ENCODE measurements around the gene H2AZ1.
"Not testable (repeated sequence)": the region's sequence is repeated elsewhere in the genome, so short reads cannot be mapped to it uniquely, and the experiment has no call there.

The H2AZ1 gene

DNA sequence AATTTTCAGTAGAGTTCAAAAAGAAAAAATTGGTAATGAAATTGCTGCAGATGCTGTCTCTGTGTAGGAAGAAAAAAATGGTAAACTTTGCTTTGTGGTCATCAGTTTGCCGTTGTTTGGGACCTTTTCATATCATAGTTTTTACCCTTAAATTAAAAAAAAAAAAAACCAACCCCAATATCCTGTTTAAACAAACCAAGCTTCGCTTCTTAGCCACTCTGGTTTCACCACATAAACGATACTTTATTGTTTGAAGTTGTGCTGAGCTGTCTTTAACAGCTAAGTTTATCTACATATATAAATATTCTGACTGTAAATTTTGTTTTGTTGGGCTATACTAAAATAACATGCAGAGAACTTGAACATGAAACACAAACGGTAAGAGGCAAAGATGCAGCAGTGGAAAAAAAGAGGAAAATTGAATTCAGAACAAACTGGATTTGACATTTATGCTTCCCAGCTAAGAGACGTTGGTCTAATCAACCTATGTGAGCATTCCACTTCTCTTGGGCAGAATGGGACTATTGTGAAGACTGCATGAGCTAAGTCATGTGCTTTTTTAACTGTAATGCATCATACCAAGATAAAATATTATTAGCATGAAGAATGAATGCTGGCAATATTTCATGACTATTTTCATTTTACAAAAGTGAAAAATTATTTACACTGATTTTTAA is 15.7 kb upstream of the H2AZ1 start:
- H3K4me3 ChIP-seq (ENCODE audit: low read depth in 1 of 2, low read length in 1 of 2) = no peak overlapping the region
- peaks cover 24% of the 10 kb centered on the region for H3K27me3 ChIP-seq
- H3K27ac ChIP-seq = no peak overlapping the region
- peaks cover 0 to 7% of the 10 kb centered on the region in 2 experiments for H3K4me1 ChIP-seq (ENCODE audit: control insufficient read depth in 1 of 2, insufficient read depth in 1 of 2, low read depth in 1 of 2, low read length in 1 of 2)
- no peaks in the 10 kb centered on the region for H3K36me3 ChIP-seq
- no peaks in the 10 kb centered on the region for H3K9me3 ChIP-seq
- no peak for TF ChIP-seq CTCF (IDR thresholded peaks at IDR 0.05)

- peaks cover 24% of the 10 kb centered on the region for H3K27me3 ChIP-seq
- no peaks in the 10 kb centered on the region for H3K36me3 ChIP-seq
- no peaks in the 10 kb centered on the region for H3K9me3 ChIP-seq
- H3K4me1 ChIP-seq (ENCODE audit: control insufficient read depth in 1 of 2, insufficient read depth in 1 of 2, low read depth in 1 of 2, low read length in 1 of 2) = peaks cover 0 to 7% of the 10 kb centered on the region in 2 experiments
- no peak overlapping the region for H3K4me3 ChIP-seq (ENCODE audit: low read depth in 1 of 2, low read length in 1 of 2)
- no peak overlapping the region for H3K27ac ChIP-seq
- TF ChIP-seq CTCF (IDR thresholded peaks at IDR 0.05) = no peak
These were observed 15.1 kb upstream of the H2AZ1 start for GRCh38 chr4:99965173-99965572.

DNA sequence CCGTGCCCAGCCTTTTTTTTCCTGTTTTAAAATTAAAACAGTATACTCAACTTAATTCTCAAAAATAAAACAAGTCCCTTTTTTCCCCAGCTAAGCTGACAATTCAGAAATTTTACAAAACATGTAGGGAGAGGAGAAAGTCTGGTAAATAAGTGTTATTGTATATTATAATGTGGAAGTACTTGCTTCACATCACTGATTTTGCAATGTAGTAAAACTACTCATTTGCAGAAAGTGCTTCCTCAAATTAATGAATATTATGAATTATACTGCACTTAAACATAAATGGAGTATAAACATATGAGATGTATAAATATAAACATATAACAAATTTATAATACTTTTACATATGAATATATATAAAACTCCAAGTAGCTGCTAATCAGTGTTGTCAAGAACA is 11.6 kb upstream of the H2AZ1 start:
- H3K36me3 ChIP-seq = no peaks in the 10 kb centered on the region
- H3K4me1 ChIP-seq (ENCODE audit: control insufficient read depth in 1 of 2, insufficient read depth in 1 of 2, low read depth in 1 of 2, low read length in 1 of 2) = peaks cover 0 to 7% of the 10 kb centered on the region in 2 experiments
- peaks cover 16% of the 10 kb centered on the region for H3K27me3 ChIP-seq
- peak overlapping the region; percentile 20 for H3K27ac ChIP-seq
- H3K4me3 ChIP-seq (ENCODE audit: low read depth in 1 of 2, low read length in 1 of 2) = no peak overlapping the region
- TF ChIP-seq CTCF (IDR thresholded peaks at IDR 0.05) = no peak
- no peaks in the 10 kb centered on the region for H3K9me3 ChIP-seq

DNA sequence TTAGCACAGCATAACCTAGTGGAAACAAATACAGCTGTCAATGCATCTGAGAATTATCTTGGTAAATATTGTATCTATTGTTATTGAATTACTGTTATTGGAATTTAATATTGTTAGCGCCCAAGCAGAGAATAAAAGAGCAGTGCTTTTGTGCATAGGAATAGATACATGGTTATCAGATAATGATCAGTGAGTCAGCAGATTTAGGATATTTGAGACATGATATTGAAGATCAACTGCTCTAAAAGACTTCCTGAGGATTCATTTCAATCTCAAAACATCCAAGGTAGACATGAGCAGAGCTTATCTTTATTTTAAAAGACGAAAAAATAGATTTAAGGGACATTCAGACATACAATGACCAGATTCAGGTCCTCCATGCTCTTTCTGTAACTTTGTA is 10.6 kb upstream of the H2AZ1 start:
- H3K36me3 ChIP-seq = no peaks in the 10 kb centered on the region
- no peak for TF ChIP-seq CTCF (IDR thresholded peaks at IDR 0.05)
- H3K4me3 ChIP-seq (ENCODE audit: low read depth in 1 of 2, low read length in 1 of 2) = no peak overlapping the region
- no peaks in the 10 kb centered on the region for H3K9me3 ChIP-seq
- H3K27ac ChIP-seq = no peak overlapping the region
- H3K4me1 ChIP-seq (ENCODE audit: control insufficient read depth in 1 of 2, insufficient read depth in 1 of 2, low read depth in 1 of 2, low read length in 1 of 2) = peaks cover 0 to 7% of the 10 kb centered on the region in 2 experiments
- peaks cover 6% of the 10 kb centered on the region for H3K27me3 ChIP-seq

DNA sequence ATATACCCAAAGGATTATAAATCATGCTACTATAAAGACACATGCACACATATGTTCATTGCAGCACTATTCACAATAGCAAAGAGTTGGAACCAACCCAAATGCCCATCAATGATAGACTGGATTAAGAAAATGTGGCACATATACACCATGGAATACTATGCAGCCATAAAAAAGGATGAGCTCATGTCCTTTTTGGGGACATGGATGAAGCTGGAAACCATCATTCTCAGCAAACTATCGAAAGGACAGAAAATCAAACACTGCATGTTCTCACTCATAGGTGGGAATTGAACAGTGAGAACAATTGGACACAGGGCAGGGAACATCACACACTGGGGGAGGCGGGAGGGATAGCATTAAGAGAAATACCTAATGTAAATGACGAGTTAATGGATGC is 8.1 kb upstream of the H2AZ1 start:
- H3K27ac ChIP-seq; H3K27me3 ChIP-seq; H3K36me3 ChIP-seq; H3K4me1 ChIP-seq (ENCODE audit: control insufficient read depth in 1 of 2, insufficient read depth in 1 of 2, low read depth in 1 of 2, low read length in 1 of 2); H3K9me3 ChIP-seq; H3K4me3 ChIP-seq (ENCODE audit: low read depth in 1 of 2, low read length in 1 of 2): not testable (repeated sequence)

GRCh38 chr4:99950913-99951254 is 809 bp upstream of the H2AZ1 start:
- TF ChIP-seq CTCF (IDR thresholded peaks at IDR 0.05) = no peak
- no peaks in the 10 kb centered on the region for H3K27me3 ChIP-seq
- peaks cover 16% of the 10 kb centered on the region for H3K36me3 ChIP-seq
- H3K4me3 ChIP-seq (ENCODE audit: low read depth in 1 of 2, low read length in 1 of 2) = peak overlapping the region; percentile 85 to 90
- peaks cover 37 to 41% of the 10 kb centered on the region in 2 experiments for H3K4me1 ChIP-seq (ENCODE audit: control insufficient read depth in 1 of 2, insufficient read depth in 1 of 2, low read depth in 1 of 2, low read length in 1 of 2)
- peak overlapping the region; percentile 95 for H3K27ac ChIP-seq
- no peaks in the 10 kb centered on the region for H3K9me3 ChIP-seq

Measured in neutrophil (primary cell).